KMS-11 (cell line): ENCODE results near the gene ARL5A.

Source experiments
- H2AFZ ChIP-seq: fragments of 200-600 bp; sonication (generic); 2 replicates; pipeline ENCODE4 v1.6.1; 2016; ENCODE audit warnings: antibody characterized with exemption, mixed run types, low read depth
- H3K27ac ChIP-seq: fragments of 200-600 bp; sonication (generic); 2 replicates; pipeline ENCODE4 v1.6.1; 2016; ENCODE audit warnings: mild to moderate bottlenecking, mixed run types
- H3K27me3 ChIP-seq: fragments of 200-600 bp; sonication (generic); 2 replicates; pipeline ENCODE4 v1.6.1; 2017; ENCODE audit warnings: mild to moderate bottlenecking, low read depth, mixed run types, moderate library complexity; ENCODE audit not compliant: insufficient read depth
- H3K36me3 ChIP-seq: fragments of 200-600 bp; sonication (generic); 2 replicates; pipeline ENCODE4 v1.6.1; 2017; ENCODE audit warnings: mild to moderate bottlenecking, mixed run types; ENCODE audit not compliant: insufficient read depth
- H3K4me1 ChIP-seq: fragments of 200-600 bp; sonication (generic); 2 replicates; pipeline ENCODE4 v1.6.1; 2016; ENCODE audit warnings: mild to moderate bottlenecking, low read depth, mixed run types; ENCODE audit not compliant: poor library complexity, severe bottlenecking
- H3K4me2 ChIP-seq: fragments of 200-600 bp; sonication (generic); 2 replicates; pipeline ENCODE4 v1.7.0; 2016; ENCODE audit warnings: mild to moderate bottlenecking, mixed run types
- H3K4me3 ChIP-seq: fragments of 200-600 bp; sonication (generic); IDR thresholded peaks from 2 replicates; pipeline ENCODE4 v1.6.1; 2017; ENCODE audit warnings: low read depth, low read length, mixed read lengths; ENCODE audit not compliant: insufficient read depth
- H3K79me2 ChIP-seq: fragments of 200-600 bp; sonication (generic); 2 replicates; pipeline ENCODE4 v1.6.1; 2016; ENCODE audit warnings: low read depth, mixed run types; ENCODE audit not compliant: insufficient read depth
- H3K9ac ChIP-seq: fragments of 200-600 bp; sonication (generic); 2 replicates; pipeline ENCODE4 v1.6.1; 2016; ENCODE audit warnings: mild to moderate bottlenecking, mixed run types
- H4K20me1 ChIP-seq: fragments of 200-600 bp; sonication (generic); 2 replicates; pipeline ENCODE4 v1.6.1; 2016; ENCODE audit warnings: mild to moderate bottlenecking, mixed run types; ENCODE audit not compliant: insufficient read depth
- CTCF ChIP-seq: fragments of 200-600 bp; sonication (generic); conservative IDR thresholded peaks from 2 replicates; pipeline ENCODE4 v1.6.1; 2017; ENCODE audit warnings: low read depth, mild to moderate bottlenecking, antibody characterized with exemption, low read length, moderate library complexity, mixed read lengths

Gene ARL5A

GRCh38 chr2:151810489-151810888 is 17.7 kb downstream of the ARL5A start:
- H3K4me1 ChIP-seq = peaks cover 24% of the 10 kb centered on the region
- no peak overlapping the region for H3K9ac ChIP-seq
- H3K79me2 ChIP-seq = peaks cover 5% of the 10 kb centered on the region; the same call in 1 of the 2 replicates
- H3K36me3 ChIP-seq = peaks cover 6% of the 10 kb centered on the region; the same call in 1 of the 2 replicates
- TF ChIP-seq CTCF = no peak
- no peak overlapping the region for H3K27ac ChIP-seq
- no peak overlapping the region for H2AFZ ChIP-seq
- H3K27me3 ChIP-seq = no peaks in the 10 kb centered on the region
- H4K20me1 ChIP-seq = no peaks in the 10 kb centered on the region
- no peak overlapping the region for H3K4me3 ChIP-seq
- no peak overlapping the region for H3K4me2 ChIP-seq

DNA sequence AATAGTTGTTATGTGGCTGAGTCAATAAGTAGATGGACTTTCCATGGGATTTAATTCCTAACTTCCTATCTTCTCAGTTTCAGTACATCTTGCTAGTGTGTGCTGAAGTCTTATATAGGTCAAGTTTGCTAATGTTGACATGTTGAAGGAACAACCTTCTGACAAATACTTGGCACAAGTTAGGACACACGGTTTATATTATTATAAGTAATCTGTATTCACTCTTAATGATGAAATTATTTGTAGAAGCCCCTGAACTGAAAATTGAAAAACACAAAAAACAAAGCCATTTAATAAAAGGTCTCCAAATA is 19.2 kb downstream of the ARL5A start:
- no peaks in the 10 kb centered on the region for H3K27me3 ChIP-seq
- H4K20me1 ChIP-seq = no peaks in the 10 kb centered on the region
- no peak overlapping the region for H2AFZ ChIP-seq
- H3K79me2 ChIP-seq = no peaks in the 10 kb centered on the region; the same call in 1 of the 2 replicates
- no peak overlapping the region for H3K4me3 ChIP-seq
- peaks cover 29% of the 10 kb centered on the region for H3K4me1 ChIP-seq
- peaks cover 6% of the 10 kb centered on the region; the same call in 1 of the 2 replicates for H3K36me3 ChIP-seq
- H3K27ac ChIP-seq = no peak overlapping the region
- TF ChIP-seq CTCF = no peak
- H3K4me2 ChIP-seq = peak overlapping the region; percentile 7; the same call in 1 of the 2 replicates
- no peak overlapping the region for H3K9ac ChIP-seq

GRCh38 chr2:151808258-151809072 is 19.8 kb downstream of the ARL5A start:
- Histone ChIP-seq H3K4me3 (no peak overlapping the region), H2AFZ (no peak overlapping the region), H3K79me2 (no peaks in the 10 kb centered on the region; the same call in 1 of the 2 replicates), H3K27me3 (no peaks in the 10 kb centered on the region), H3K36me3 (peaks cover under 1% of the 10 kb centered on the region; the same call in 1 of the 2 replicates), H3K4me1 (peaks cover 29% of the 10 kb centered on the region), H3K4me2 (peak overlapping the region; percentile 7), H3K27ac (no peak overlapping the region), H4K20me1 (no peaks in the 10 kb centered on the region), H3K9ac (no peak overlapping the region)
- TF ChIP-seq CTCF = peak; percentile 74

GRCh38 chr2:151805961-151806360 is 22.3 kb downstream of the ARL5A start:
- no peaks in the 10 kb centered on the region; the same call in 1 of the 2 replicates for H3K36me3 ChIP-seq
- no peak overlapping the region for H3K9ac ChIP-seq
- H3K79me2 ChIP-seq = no peaks in the 10 kb centered on the region; the same call in 1 of the 2 replicates
- TF ChIP-seq CTCF = no peak
- H3K27me3 ChIP-seq = no peaks in the 10 kb centered on the region
- no peak overlapping the region for H3K27ac ChIP-seq
- H2AFZ ChIP-seq = no peak overlapping the region
- no peak overlapping the region for H3K4me2 ChIP-seq
- no peak overlapping the region for H3K4me3 ChIP-seq
- H3K4me1 ChIP-seq = peaks cover 29% of the 10 kb centered on the region
- H4K20me1 ChIP-seq = no peaks in the 10 kb centered on the region
